Skeletal muscle tissue (tissue), 4 donors: ENCODE measurements around the gene COMMD7. TPM values are rescaled to one million over a fixed set of nuclear protein-coding genes. Genes with fewer than 3 reads are reported as not detected.
"Not testable (repeated sequence)": the region's sequence is repeated elsewhere in the genome, so short reads cannot be mapped to it uniquely, and the experiment has no call there.

Source experiments
- H3K27ac ChIP-seq: one replicate; pipeline ENCODE4 v1.7.0; 2013; ENCODE audit warnings: mild to moderate bottlenecking, low read depth, low read length, inconsistent platforms
- H3K27me3 ChIP-seq, 3 donors: one replicate each; pipeline ENCODE4 v1.7.0; 2013; ENCODE audit warnings: low read length in 3 of 3; ENCODE audit not compliant: control insufficient read depth in 3 of 3, insufficient read depth in 3 of 3
- H3K36me3 ChIP-seq, 3 donors: one replicate each; pipeline ENCODE4 v1.7.0; 2013; ENCODE audit warnings: low read length in 3 of 3; ENCODE audit not compliant: control insufficient read depth in 3 of 3, insufficient read depth in 3 of 3
- H3K4me1 ChIP-seq, 3 donors: one replicate each; pipeline ENCODE4 v1.7.0; 2013; ENCODE audit warnings: low read length in 3 of 3, mild to moderate bottlenecking in 3 of 3; ENCODE audit not compliant: control insufficient read depth in 3 of 3, insufficient read depth in 3 of 3
- H3K4me3 ChIP-seq, 3 donors: one replicate each; pipeline ENCODE4 v1.7.0; 2013; ENCODE audit warnings: low read length in 3 of 3
- H3K9ac ChIP-seq, 3 donors: one replicate each; pipeline ENCODE4 v1.7.0; 2013; ENCODE audit warnings: low read length in 3 of 3, mild to moderate bottlenecking in 3 of 3, moderate library complexity in 2 of 3, low read depth in 1 of 3
- H3K9me3 ChIP-seq, 3 donors: one replicate each; pipeline ENCODE4 v1.7.0; 2013; ENCODE audit warnings: low read length in 3 of 3; ENCODE audit not compliant: control insufficient read depth in 3 of 3
- total RNA-seq: library from RNA; depleted of rRNA; stranded (reverse); fragments of >200 nt; gene quantifications from one replicate; pipeline ENCODE4 v1.2.3, GENCODE V29; 2014
- donor health status: Osteomylitis.

Gene COMMD7
- total RNA-seq, 1 donor from 2014 or later = 14.1 TPM

- H3K9ac ChIP-seq, H3K27ac ChIP-seq, H3K36me3 ChIP-seq: not testable (repeated sequence)
These were observed 14.8 kb downstream of the COMMD7 start for GRCh38 chr20:32728435-32728834.

GRCh38 chr20:32727683-32728082 lies 15.6 kb downstream of the COMMD7 start:
- H3K27me3 ChIP-seq = no peaks in the 10 kb centered on the region
- no peak overlapping the region for H3K27ac ChIP-seq
- no peaks in the 10 kb centered on the region for H3K9me3 ChIP-seq
- H3K4me3 ChIP-seq = no peak overlapping the region
- H3K4me1 ChIP-seq = no peaks in the 10 kb centered on the region
- peaks cover 6 to 8% (median 6%) of the 10 kb centered on the region in 3 donors for H3K36me3 ChIP-seq
- H3K9ac ChIP-seq = no peak overlapping the region

More at GRCh38 chr20:32728435-32728834, 14.8 kb downstream of the COMMD7 start:
- H3K9me3 ChIP-seq, H3K4me1 ChIP-seq, H3K4me3 ChIP-seq, H3K27me3 ChIP-seq: not testable (repeated sequence)

GRCh38 chr20:32718749-32719348 lies 24.4 kb downstream of the COMMD7 start:
- no peaks in the 10 kb centered on the region for H3K4me1 ChIP-seq
- no peak overlapping the region for H3K4me3 ChIP-seq
- no peaks in the 10 kb centered on the region for H3K27me3 ChIP-seq
- peaks cover 0 to 7% (median 2%) of the 10 kb centered on the region in 3 donors for H3K36me3 ChIP-seq
- no peak overlapping the region for H3K9ac ChIP-seq
- no peaks in the 10 kb centered on the region for H3K9me3 ChIP-seq
- no peak overlapping the region for H3K27ac ChIP-seq

GRCh38 chr20:32711346-32711745 lies 31.9 kb downstream of the COMMD7 start:
- Histone ChIP-seq H3K27me3 (no peaks in the 10 kb centered on the region), H3K27ac (no peak overlapping the region), H3K36me3 (peaks cover 0 to 3% (median 0%) of the 10 kb centered on the region in 3 donors)

GRCh38 chr20:32709632-32710121 lies 33.6 kb downstream of the COMMD7 start:
- Histone ChIP-seq H3K36me3 (peaks cover 4 to 8% (median 7%) of the 10 kb centered on the region in 3 donors), H3K9me3 (no peaks in the 10 kb centered on the region), H3K27me3 (no peaks in the 10 kb centered on the region), H3K9ac (peak overlapping the region in 2 of 3 donors; percentile 3 to 70), H3K4me3 (peak overlapping the region in 2 of 3 donors; percentile 3 to 52), H3K4me1 (peaks cover 0 to 11% (median 7%) of the 10 kb centered on the region in 3 donors), H3K27ac (no peak overlapping the region)

More at GRCh38 chr20:32711346-32711745, 31.9 kb downstream of the COMMD7 start:
- H3K9me3 ChIP-seq = no peaks in the 10 kb centered on the region
- H3K4me3 ChIP-seq = no peak overlapping the region
- no peak overlapping the region for H3K9ac ChIP-seq
- peaks cover 0 to 11% (median 7%) of the 10 kb centered on the region in 3 donors for H3K4me1 ChIP-seq

GRCh38 chr20:32709029-32709631 lies 34.1 kb downstream of the COMMD7 start:
- not testable (repeated sequence) for H3K27me3 ChIP-seq, H3K27ac ChIP-seq, H3K9me3 ChIP-seq
- Histone ChIP-seq H3K4me1 (peaks cover 0 to 11% (median 7%) of the 10 kb centered on the region in 3 donors), H3K4me3 (peak overlapping the region in 2 of 3 donors; percentile 3 to 52), H3K9ac (peak overlapping the region in 2 of 3 donors; percentile 3 to 70), H3K36me3 (peaks cover 9 to 13% (median 12%) of the 10 kb centered on the region in 3 donors)

GRCh38 chr20:32707691-32708581 lies 35.3 kb downstream of the COMMD7 start:
- peak overlapping the region in 1 of 3 donors; percentile 47 for H3K9ac ChIP-seq

GRCh38 chr20:32706486-32706885 lies 36.8 kb downstream of the COMMD7 start:
- peaks cover 0 to 11% (median 7%) of the 10 kb centered on the region in 3 donors for H3K4me1 ChIP-seq
- no peak overlapping the region for H3K9ac ChIP-seq
- H3K27ac ChIP-seq = no peak overlapping the region
- H3K36me3 ChIP-seq = peaks cover 23 to 31% (median 26%) of the 10 kb centered on the region in 3 donors
- no peak overlapping the region for H3K4me3 ChIP-seq
- H3K27me3 ChIP-seq = no peaks in the 10 kb centered on the region
- H3K9me3 ChIP-seq = no peaks in the 10 kb centered on the region

More at GRCh38 chr20:32707691-32708581, 35.3 kb downstream of the COMMD7 start:
- Histone ChIP-seq H3K4me3 (no peak overlapping the region), H3K27me3 (no peaks in the 10 kb centered on the region), H3K4me1 (peaks cover 0 to 11% (median 7%) of the 10 kb centered on the region in 3 donors), H3K36me3 (peaks cover 16 to 24% (median 19%) of the 10 kb centered on the region in 3 donors), H3K9me3 (no peaks in the 10 kb centered on the region), H3K27ac (no peak overlapping the region)

GRCh38 chr20:32702706-32703425 lies 40.4 kb downstream of the COMMD7 start:
- H3K36me3 ChIP-seq = peaks cover 23 to 37% (median 29%) of the 10 kb centered on the region in 3 donors
- H3K9me3 ChIP-seq = no peaks in the 10 kb centered on the region
- no peaks in the 10 kb centered on the region for H3K27me3 ChIP-seq
- H3K27ac ChIP-seq = no peak overlapping the region
- H3K4me3 ChIP-seq = no peak overlapping the region
- H3K4me1 ChIP-seq = no peaks in the 10 kb centered on the region
- no peak overlapping the region for H3K9ac ChIP-seq
